NCI-H2107 treated with DMSO at 0.1 percent for 48 hours (cell line): Measurements from ENCODE around the gene USB1.
"Not testable (repeated sequence)": the region's sequence is repeated elsewhere in the genome, so short reads cannot be mapped to it uniquely, and the experiment has no call there.

Experiments used
- DNase-seq: peaks from one replicate; lab custom pipeline; 2025; ENCODE audit not compliant: unreplicated experiment; lab: John Stamatoyannopoulos, UW

The USB1 gene

DNA sequence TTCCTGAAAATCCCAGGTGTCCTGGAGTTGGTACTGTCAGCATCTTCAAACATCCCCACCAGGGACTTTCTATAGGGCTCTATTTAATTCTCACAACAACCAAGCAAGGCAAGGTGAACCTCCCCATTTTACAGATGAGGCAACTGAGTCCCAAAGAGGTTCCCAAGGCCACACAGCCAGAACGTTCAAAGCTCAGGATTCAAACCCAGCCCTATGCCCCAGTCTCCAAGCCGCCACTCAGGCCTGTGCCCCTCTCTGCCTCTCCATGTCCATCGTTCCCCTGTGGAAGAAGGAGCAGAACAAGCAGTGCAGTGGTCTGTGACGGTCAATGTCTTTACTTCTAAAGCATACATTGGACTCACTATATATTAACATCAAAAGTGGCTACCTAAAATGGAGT lies 6.8 kb upstream of the USB1 start:
- no peak for DNase-seq

DNA sequence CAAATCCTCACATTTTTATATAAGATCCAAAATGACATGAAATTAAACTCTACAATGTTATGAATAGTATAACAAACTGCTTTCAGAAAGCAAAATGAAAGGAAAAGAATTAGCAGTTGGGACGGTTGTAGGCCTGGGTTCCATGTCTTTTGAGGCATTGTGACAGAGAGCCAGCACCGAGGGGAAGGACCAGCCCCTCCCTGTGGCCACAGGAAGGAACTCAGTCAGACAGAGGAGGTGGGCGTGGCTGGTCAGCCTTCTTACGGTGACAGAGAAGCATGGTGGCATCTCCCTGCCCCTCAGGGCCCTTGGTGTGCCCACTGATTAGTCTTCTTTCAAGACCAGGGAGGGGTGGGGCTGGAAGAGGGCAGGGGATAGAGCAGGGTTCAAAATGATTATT lies 6.4 kb upstream of the USB1 start:
- no peak for DNase-seq

GRCh38 chr16:57995721-57996405 lies 5.3 kb upstream of the USB1 start:
- no peak for DNase-seq

- DNase-seq = no peak
Observed at GRCh38 chr16:57996406-57997175, 4.6 kb upstream of the USB1 start.

DNA sequence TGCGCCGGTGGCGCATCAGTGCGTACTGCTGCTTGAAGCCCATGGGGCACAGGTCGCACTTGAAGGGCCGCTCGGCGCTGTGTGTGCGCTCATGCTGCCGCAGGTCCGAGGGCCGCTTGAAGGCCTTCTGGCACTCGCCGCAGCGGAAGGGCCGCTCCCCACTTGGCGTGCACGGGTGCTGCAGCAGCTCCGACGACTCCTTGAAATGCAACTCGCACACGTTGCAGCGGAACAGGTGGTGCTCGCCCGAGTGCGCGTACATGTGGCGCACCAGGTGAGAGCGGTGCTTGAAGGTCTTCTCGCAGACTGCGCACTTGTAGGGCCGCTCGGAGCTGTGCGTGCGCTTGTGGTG lies 4.1 kb upstream of the USB1 start:
- DNase-seq = no peak

- DNase-seq = no peak
Observed at GRCh38 chr16:57997528-57998265, 3.5 kb upstream of the USB1 start.

- no peak for DNase-seq
Observed at GRCh38 chr16:57998486-57998885, 2.7 kb upstream of the USB1 start.

DNA sequence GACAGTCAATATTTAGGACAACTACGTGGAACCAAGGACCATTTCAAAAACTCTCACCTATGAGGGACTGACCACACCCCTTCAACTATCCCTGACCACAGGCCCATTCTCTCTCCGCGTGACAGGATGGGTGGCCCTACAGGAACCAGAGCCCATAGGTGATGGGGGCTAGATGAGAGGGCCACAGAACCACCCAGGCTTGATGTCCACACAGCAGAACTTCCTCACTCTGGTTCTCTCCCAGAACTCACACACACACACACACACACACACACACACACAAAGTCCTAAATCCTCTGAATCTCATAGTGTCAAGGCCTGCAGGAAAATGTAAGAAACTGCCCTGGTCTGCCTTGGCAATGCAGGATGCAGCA lies 2.2 kb upstream of the USB1 start:
- DNase-seq = no peak

- DNase-seq = no peak
Observed at GRCh38 chr16:57999366-57999970, 1.7 kb upstream of the USB1 start.

- no peak for DNase-seq
Observed at GRCh38 chr16:57999971-58000705, 1.1 kb upstream of the USB1 start, which contains the start of gene ZNF319. TSS of gene ZNF319 (minus strand) at chr16:58000672. CDS start at chr16:57998265, 2,407 bp downstream.

- DNase-seq = no peak
Observed at GRCh38 chr16:58001781-58002415, 691 bp downstream of the USB1 start.

DNA sequence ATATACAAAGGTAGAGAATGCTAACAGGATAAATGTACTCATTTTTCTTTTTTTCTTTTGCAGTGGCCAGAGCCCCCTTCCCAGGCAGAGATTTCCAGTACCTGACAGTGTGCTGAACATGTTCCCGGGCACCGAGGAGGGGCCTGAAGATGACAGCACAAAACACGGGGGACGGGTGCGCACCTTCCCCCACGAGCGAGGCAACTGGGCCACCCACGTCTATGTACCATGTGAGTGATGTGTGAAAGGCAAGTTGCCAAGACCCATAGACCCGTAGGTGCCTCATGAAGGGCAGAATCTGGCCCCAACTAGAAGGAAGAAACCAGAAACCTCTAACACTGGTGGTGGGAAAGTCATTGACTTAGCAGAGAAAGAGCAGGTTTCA lies 1.2 kb downstream of the USB1 start:
- DNase-seq = no peak

GRCh38 chr16:58002936-58003335 lies 1.7 kb downstream of the USB1 start:
- DNase-seq = no peak

- not testable (repeated sequence) for DNase-seq
Observed at GRCh38 chr16:58004736-58005135, 3.5 kb downstream of the USB1 start.

DNA sequence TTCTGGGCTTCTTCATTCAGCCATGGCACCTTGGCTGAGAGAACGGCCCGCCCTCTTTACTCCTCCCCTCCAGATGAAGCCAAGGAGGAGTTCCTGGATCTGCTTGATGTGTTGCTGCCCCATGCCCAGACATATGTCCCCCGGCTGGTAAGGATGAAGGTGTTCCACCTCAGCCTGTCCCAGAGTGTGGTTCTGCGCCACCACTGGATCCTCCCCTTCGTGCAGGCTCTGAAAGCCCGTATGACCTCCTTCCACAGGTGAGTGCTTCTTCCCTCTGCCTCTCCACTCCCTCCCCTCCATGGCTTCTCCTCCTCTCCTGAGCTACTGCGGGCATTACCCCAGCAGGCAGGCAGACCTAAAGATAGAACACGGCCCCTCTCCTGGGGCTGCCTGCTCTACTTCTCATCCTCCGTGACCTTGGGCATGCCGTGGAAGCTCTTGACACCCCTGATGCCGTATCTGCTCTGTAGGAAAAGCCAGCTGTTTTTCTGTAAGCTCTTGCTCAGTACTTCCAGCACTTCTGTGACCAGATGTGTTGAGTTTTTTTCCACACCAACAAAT lies 8.7 kb downstream of the USB1 start:
- no peak for DNase-seq

- DNase-seq = no peak
Observed at GRCh38 chr16:58010886-58011285, 9.7 kb downstream of the USB1 start.

DNA sequence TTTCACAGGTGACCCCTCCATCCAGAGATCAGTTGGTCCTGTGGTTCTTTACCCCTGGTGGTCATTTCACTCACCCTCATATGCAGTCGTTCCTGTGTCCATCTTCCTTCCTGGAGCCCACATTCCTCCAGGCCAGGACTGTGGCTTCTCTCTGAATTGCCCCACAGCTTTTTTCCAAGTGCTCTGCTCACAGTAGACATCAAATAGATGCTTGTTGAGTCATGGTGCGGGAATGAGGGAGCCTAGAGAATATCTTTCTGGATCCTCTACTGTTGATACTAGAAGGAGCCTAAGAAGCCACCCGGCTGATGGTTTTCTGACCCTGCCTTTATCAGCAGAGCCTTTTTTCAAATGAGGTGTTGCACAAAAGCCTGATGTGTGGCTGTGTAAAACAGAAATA lies 10.4 kb downstream of the USB1 start:
- DNase-seq = no peak

GRCh38 chr16:58012481-58012880 lies 11.3 kb downstream of the USB1 start:
- DNase-seq = no peak

- no peak for DNase-seq
Observed at GRCh38 chr16:58013201-58013956, 12.2 kb downstream of the USB1 start.
